Endothelial cell of umbilical vein (primary cell): ENCODE results near the gene DUSP16.

Experiments used
- JUN ChIP-seq: IDR thresholded peaks from 2 replicates; pipeline ENCODE4 v1.6.1; 2011; ENCODE audit warnings: borderline replicate concordance, low read depth; ENCODE audit not compliant: insufficient read length, insufficient read depth
- POLR2A ChIP-seq: IDR thresholded peaks from 2 replicates; pipeline ENCODE4 v1.6.1; 2012; ENCODE audit warnings: low read depth, mild to moderate bottlenecking, control low read depth, low read length
- POLR2AphosphoS5 ChIP-seq: IDR thresholded peaks from 2 replicates; pipeline ENCODE4 v1.6.1; 2012; ENCODE audit warnings: low read depth, mild to moderate bottlenecking, control low read depth, low read length, moderate library complexity; ENCODE audit not compliant: insufficient read depth

- no peak for TF ChIP-seq POLR2AphosphoS5
- TF ChIP-seq JUN: no peak
- TF ChIP-seq POLR2A: no peak
Measured at GRCh38 chr12:12467688-12468261, 94.9 kb downstream of the DUSP16 start.
